ENCODE measurements around the gene SIDT2. TPM values are rescaled to one million over a fixed set of nuclear protein-coding genes. Genes with fewer than 3 reads are reported as not detected.
"Not testable (repeated sequence)": the region's sequence is repeated elsewhere in the genome, so short reads cannot be mapped to it uniquely, and the experiment has no call there.

The SIDT2 gene
- total RNA-seq, 1 donor from 2014 or later: 45.4 TPM

- peaks cover 14 to 28% of the 10 kb centered on the region in 2 donors for H3K4me1 ChIP-seq
- H3K27ac ChIP-seq: peak overlapping the region; percentile 98 to 99
- TF ChIP-seq CTCF (IDR thresholded peaks at IDR 0.05): no peak
- peak overlapping the region; percentile 84 to 97 for H3K4me3 ChIP-seq
- no peak for DNase-seq (ENCODE audit: low spot score in 2 of 2)
- H3K36me3 ChIP-seq: peaks cover 16 to 25% of the 10 kb centered on the region in 2 donors
- intact Hi-C loops (cut with DNase I): no loop called here
- H3K9me3 ChIP-seq: no peaks in the 10 kb centered on the region
- no peaks in the 10 kb centered on the region for H3K27me3 ChIP-seq
Measured at GRCh38 chr11:117180020-117180419, 1.5 kb downstream of the SIDT2 start.

- intact Hi-C loops (cut with DNase I): loop anchor here (1.0 kb wide), 1 partner anchor 45 kb away; no protein-coding TSS in a partner anchor
- peak in 1 of 2 donors; percentile 90 for DNase-seq (ENCODE audit: low spot score in 2 of 2)
- peaks cover 18 to 33% of the 10 kb centered on the region in 2 donors for H3K36me3 ChIP-seq
- peak overlapping the region; percentile 98 to 99 for H3K27ac ChIP-seq
- H3K4me1 ChIP-seq: peaks cover 14 to 28% of the 10 kb centered on the region in 2 donors
- peak overlapping the region; percentile 28 to 97 for H3K4me3 ChIP-seq
- no peaks in the 10 kb centered on the region for H3K27me3 ChIP-seq
- peak; percentile 74 to 76 (median 76) for TF ChIP-seq CTCF (IDR thresholded peaks at IDR 0.05)
- no peaks in the 10 kb centered on the region for H3K9me3 ChIP-seq
Measured at GRCh38 chr11:117180661-117181585, 2.4 kb downstream of the SIDT2 start.

DNA sequence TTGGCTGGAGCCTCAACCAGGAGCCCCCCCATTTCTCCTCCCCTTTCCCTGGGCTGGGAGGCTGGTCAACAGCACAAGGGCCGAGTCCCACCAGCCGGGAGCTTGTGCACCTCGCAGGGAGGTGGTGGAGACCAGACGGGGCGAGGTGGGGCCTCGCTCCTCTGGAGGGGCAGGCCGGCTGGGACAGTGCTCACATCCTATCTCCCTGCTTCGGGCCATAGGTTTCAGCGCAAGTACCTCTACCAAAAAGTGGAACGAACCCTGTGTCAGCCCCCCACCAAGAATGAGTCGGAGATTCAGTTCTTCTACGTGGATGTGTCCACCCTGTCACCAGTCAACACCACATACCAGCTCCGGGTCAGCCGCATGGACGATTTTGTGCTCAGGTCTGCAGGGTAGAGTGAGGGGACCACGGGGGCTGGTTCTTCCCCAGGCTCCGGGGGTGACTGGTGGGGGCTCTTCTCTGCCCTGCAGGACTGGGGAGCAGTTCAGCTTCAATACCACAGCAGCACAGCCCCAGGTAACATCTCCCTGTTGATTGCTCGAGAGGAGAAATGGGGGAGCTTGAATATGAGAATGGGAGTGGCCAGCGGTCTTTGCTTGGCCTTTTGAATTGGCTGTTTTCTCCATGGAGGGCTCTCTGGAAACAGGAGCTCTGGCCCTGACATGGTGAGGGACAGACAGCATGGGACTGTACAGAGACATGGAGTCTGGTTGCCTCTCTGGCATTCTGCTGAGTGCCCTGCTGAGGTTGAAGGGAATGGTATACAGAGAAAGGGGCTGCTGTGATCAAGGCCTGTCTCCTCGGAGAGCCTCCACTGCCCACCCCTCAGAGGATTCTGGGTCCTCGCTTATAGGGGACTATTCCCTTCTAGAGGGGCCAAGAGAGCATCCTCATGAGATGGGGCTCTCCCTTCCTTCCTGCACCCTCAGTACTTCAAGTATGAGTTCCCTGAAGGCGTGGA, 3.3 kb downstream of the SIDT2 start:
- no peak overlapping the region for H3K27ac ChIP-seq

DNA sequence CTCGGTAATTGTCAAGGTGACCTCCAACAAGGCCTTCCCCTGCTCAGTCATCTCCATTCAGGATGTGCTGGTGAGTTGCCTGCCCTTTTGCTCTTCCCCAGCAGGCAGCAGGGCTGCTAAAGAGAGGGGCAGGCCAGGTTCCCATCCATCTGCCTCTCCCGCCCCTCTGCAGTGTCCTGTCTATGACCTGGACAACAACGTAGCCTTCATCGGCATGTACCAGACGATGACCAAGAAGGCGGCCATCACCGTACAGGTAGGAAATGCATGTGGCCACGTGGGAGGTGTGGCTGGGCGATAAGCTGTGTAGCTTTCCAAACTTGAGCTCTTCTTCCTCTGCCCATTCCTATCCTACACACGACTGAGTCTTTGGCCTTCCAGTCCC, 4.0 kb downstream of the SIDT2 start:
- Histone ChIP-seq H3K4me3 (no peak overlapping the region), H3K27me3 (no peaks in the 10 kb centered on the region), H3K36me3 (peaks cover 31 to 43% of the 10 kb centered on the region in 2 donors), H3K27ac (no peak overlapping the region), H3K9me3 (no peaks in the 10 kb centered on the region), H3K4me1 (peaks cover 14 to 28% of the 10 kb centered on the region in 2 donors)
- intact Hi-C loops (cut with DNase I): no loop called here
- no peak for DNase-seq (ENCODE audit: low spot score in 2 of 2)
- TF ChIP-seq CTCF (IDR thresholded peaks at IDR 0.05): no peak

More for the DNA sequence above, 3.3 kb downstream of the SIDT2 start:
- intact Hi-C loops (cut with DNase I): loop anchor here (1.0 kb wide), 1 partner anchor 44 kb away; no protein-coding TSS in a partner anchor
- DNase-seq (ENCODE audit: low spot score in 2 of 2): no peak
- Histone ChIP-seq H3K36me3 (peaks cover 24 to 38% of the 10 kb centered on the region in 2 donors), H3K4me1 (peaks cover 14 to 28% of the 10 kb centered on the region in 2 donors), H3K4me3 (peak overlapping the region in 1 of 2 donors; percentile 97), H3K27me3 (no peaks in the 10 kb centered on the region), H3K9me3 (no peaks in the 10 kb centered on the region)
- TF ChIP-seq CTCF (IDR thresholded peaks at IDR 0.05): no peak

GRCh38 chr11:117183178-117183577, 4.6 kb downstream of the SIDT2 start:
- H3K27ac ChIP-seq; DNase-seq (ENCODE audit: low spot score in 2 of 2); H3K4me3 ChIP-seq; H3K9me3 ChIP-seq; H3K27me3 ChIP-seq; intact Hi-C loops (cut with DNase I): not testable (repeated sequence)
- Histone ChIP-seq H3K4me1 (peaks cover 14 to 23% of the 10 kb centered on the region in 2 donors), H3K36me3 (peaks cover 37 to 50% of the 10 kb centered on the region in 2 donors)

Data from ascending aorta (tissue), 2 donors.